Erythroblast (primary cell): Measurements from ENCODE around the gene RYR1.

Experiments
- GATA1 ChIP-seq: IDR thresholded peaks from 2 replicates; pipeline ENCODE4 v1.6.1; 2011; ENCODE audit warnings: low read depth, mild to moderate bottlenecking, control low read depth, low read length, moderate library complexity
- POLR2A ChIP-seq: IDR thresholded peaks from 2 replicates; pipeline ENCODE4 v1.6.1; 2011; ENCODE audit warnings: mild to moderate bottlenecking, low read length

DNA sequence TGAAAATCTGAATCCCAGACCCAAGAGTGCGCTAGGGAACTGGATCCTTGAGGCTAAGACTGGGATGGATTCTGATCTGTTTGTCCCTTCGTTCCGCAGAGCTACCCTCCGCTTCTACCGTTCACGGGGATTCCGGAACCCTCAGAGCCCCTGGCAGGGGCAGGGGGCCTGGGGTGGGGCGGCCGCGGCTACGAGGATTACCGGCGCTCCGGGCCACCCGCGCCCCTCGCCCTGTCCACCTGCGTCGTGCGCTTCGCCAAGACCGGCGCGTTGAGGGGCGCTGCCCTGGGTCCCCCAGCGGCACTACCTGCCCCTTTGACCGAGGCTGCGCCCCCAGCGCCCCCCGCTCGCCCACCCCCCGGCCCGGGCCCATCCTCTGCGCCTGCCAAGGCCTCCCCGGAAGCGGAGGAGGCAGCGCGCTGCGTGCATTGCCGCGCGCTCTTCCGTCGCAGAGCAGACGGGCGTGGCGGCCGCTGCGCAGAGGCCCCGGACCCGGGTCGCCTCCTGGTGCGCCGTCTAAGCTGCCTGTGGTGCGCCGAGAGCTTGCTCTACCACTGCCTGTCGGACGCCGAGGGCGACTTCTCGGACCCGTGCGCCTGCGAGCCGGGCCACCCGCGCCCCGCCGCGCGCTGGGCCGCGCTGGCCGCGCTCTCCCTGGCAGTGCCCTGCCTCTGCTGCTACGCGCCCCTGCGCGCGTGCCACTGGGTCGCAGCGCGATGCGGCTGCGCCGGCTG is 37.9 kb upstream of the RYR1 start:
- TF ChIP-seq POLR2A (no peak), GATA1 (no peak)
